ENCODE results near the gene ZBTB48. TPM values are rescaled to one million over a fixed set of nuclear protein-coding genes. Genes with fewer than 3 reads are reported as not detected.
"Not testable (repeated sequence)": the region's sequence is repeated elsewhere in the genome, so short reads cannot be mapped to it uniquely, and the experiment has no call there.

Gene ZBTB48
- total and polyA plus RNA-seq, 4 donors = 8.3 to 18.1 (median 13.1) TPM

GRCh38 chr1:6635910-6636760, 56.3 kb downstream of the ZBTB48 start (continued):
- TF ChIP-seq REST (IDR thresholded peaks at IDR 0.05) (no peak), FOXA2 (IDR thresholded peaks at IDR 0.05) (no peak)

- H3K36me3 ChIP-seq (ENCODE audit: control insufficient read depth in 4 of 4, insufficient read depth in 3 of 4, low read depth in 1 of 4, low read length in 3 of 4) = peaks cover 25 to 69% (median 42%) of the 10 kb centered on the region in 4 donors
- H3K27ac ChIP-seq (ENCODE audit: low read depth in 1 of 2, low read length in 2 of 2) = not testable (repeated sequence)
- WGBS = 95% methylated on average over 6 of the region's 6 CpGs
These were observed 57.0 kb downstream of the ZBTB48 start for GRCh38 chr1:6636778-6637177.

GRCh38 chr1:6637770-6638169, 58.0 kb downstream of the ZBTB48 start:
- no peaks in the 10 kb centered on the region for H3K27me3 ChIP-seq (ENCODE audit: control insufficient read depth in 4 of 4, insufficient read depth in 4 of 4, low read length in 3 of 4)
- H3K4me3 ChIP-seq (ENCODE audit: low read depth in 1 of 3, low read length in 3 of 3) = no peak overlapping the region
- no peaks in the 10 kb centered on the region for H3K9me3 ChIP-seq (ENCODE audit: control insufficient read depth in 4 of 4, low read length in 3 of 4)
- no peak overlapping the region for H3K27ac ChIP-seq (ENCODE audit: low read depth in 1 of 2, low read length in 2 of 2)
- DNase-seq (ENCODE audit: low spot score) = no peak
- TF ChIP-seq HNF4G (IDR thresholded peaks at IDR 0.05) = no peak
- TF ChIP-seq EGR1 (IDR thresholded peaks at IDR 0.05; ENCODE audit: low read depth in 2 of 2) = no peak
- no peak for TF ChIP-seq RXRA (IDR thresholded peaks at IDR 0.05)
- TF ChIP-seq RAD21 (IDR thresholded peaks at IDR 0.05) = no peak
- no peak for TF ChIP-seq GABPA (IDR thresholded peaks at IDR 0.05 in 1 of 2, conservative IDR thresholded peaks at IDR 0.05 in 1 of 2)
- TF ChIP-seq ZBTB33 (IDR thresholded peaks at IDR 0.05) = no peak
- TF ChIP-seq NR2F2 (IDR thresholded peaks at IDR 0.05) = no peak
- no peak for TF ChIP-seq CTCF (IDR thresholded peaks at IDR 0.05; ENCODE audit: low read depth, low read length, missing input control)
- no peak for TF ChIP-seq YY1 (IDR thresholded peaks at IDR 0.05)
- TF ChIP-seq HNF4A (conservative IDR thresholded peaks at IDR 0.05) = no peak
- TF ChIP-seq REST (IDR thresholded peaks at IDR 0.05) = no peak
- no peak for TF ChIP-seq JUND (IDR thresholded peaks at IDR 0.05)
- no peak for TF ChIP-seq SP1 (IDR thresholded peaks at IDR 0.05)
- no peak for TF ChIP-seq ATF3 (IDR thresholded peaks at IDR 0.05)
- TF ChIP-seq MAX (IDR thresholded peaks at IDR 0.05) = no peak
- no peak for TF ChIP-seq FOXA1 (IDR thresholded peaks at IDR 0.05)
- no peaks in the 10 kb centered on the region for H3K4me1 ChIP-seq (ENCODE audit: control insufficient read depth in 4 of 4, insufficient read depth in 4 of 4, low read length in 3 of 4)
- H3K9ac ChIP-seq (ENCODE audit: low read depth in 1 of 2, low read length in 2 of 2) = no peak overlapping the region
- H3K36me3 ChIP-seq (ENCODE audit: control insufficient read depth in 4 of 4, insufficient read depth in 3 of 4, low read depth in 1 of 4, low read length in 3 of 4) = peaks cover 22 to 66% (median 38%) of the 10 kb centered on the region in 4 donors
- WGBS = 91% methylated on average over 9 of the region's 9 CpGs

More at GRCh38 chr1:6636778-6637177, 57.0 kb downstream of the ZBTB48 start:
- not testable (repeated sequence) for H3K4me1 ChIP-seq (ENCODE audit: control insufficient read depth in 4 of 4, insufficient read depth in 4 of 4, low read length in 3 of 4); H3K9ac ChIP-seq (ENCODE audit: low read depth in 1 of 2, low read length in 2 of 2); H3K9me3 ChIP-seq (ENCODE audit: control insufficient read depth in 4 of 4, low read length in 3 of 4); DNase-seq (ENCODE audit: low spot score); H3K27me3 ChIP-seq (ENCODE audit: control insufficient read depth in 4 of 4, insufficient read depth in 4 of 4, low read length in 3 of 4); H3K4me3 ChIP-seq (ENCODE audit: low read depth in 1 of 3, low read length in 3 of 3)
